HEK293 (cell line): ENCODE results near the gene DOCK3.

Experiments used
- ATF2 ChIP-seq: fragments of 450-650 bp; formaldehyde crosslinking; IDR thresholded peaks from 2 replicates; pipeline ENCODE4 v1.5.1; 2016; ENCODE audit warnings: missing biosample characterization, missing genetic modification characterization, low read depth
- CTCF ChIP-seq: fragments of 450-650 bp; formaldehyde crosslinking; IDR thresholded peaks from 2 replicates; pipeline ENCODE4 v1.5.1; 2016; ENCODE audit warnings: missing biosample characterization, missing genetic modification characterization
- EGR2 ChIP-seq: fragments of 450-650 bp; formaldehyde crosslinking; IDR thresholded peaks from 2 replicates; pipeline ENCODE4 v1.5.1; 2016; ENCODE audit warnings: low read depth, missing biosample characterization, missing genetic modification characterization
- RBAK ChIP-seq: fragments of 450-650 bp; formaldehyde crosslinking; IDR thresholded peaks from 2 replicates; pipeline ENCODE4 v1.5.1; 2016; ENCODE audit warnings: missing biosample characterization, missing genetic modification characterization
- TCF7L2 ChIP-seq: IDR thresholded peaks from 2 replicates; pipeline ENCODE4 v1.6.1; 2011; ENCODE audit warnings: low read depth, mild to moderate bottlenecking, inconsistent platforms, low read length, moderate library complexity, borderline replicate concordance
- ZBTB1 ChIP-seq: fragments of 450-650 bp; formaldehyde crosslinking; IDR thresholded peaks from 2 replicates; pipeline ENCODE4 v1.5.1; 2016; ENCODE audit warnings: missing biosample characterization, missing genetic modification characterization
- ZBTB48 ChIP-seq: fragments of 450-650 bp; formaldehyde crosslinking; IDR thresholded peaks from 2 replicates; pipeline ENCODE4 v1.5.1; 2016; ENCODE audit warnings: missing biosample characterization, missing genetic modification characterization
- ZFP3 ChIP-seq: fragments of 450-650 bp; formaldehyde crosslinking; IDR thresholded peaks from 2 replicates; pipeline ENCODE4 v1.5.1; 2016; ENCODE audit warnings: low read depth, missing biosample characterization, missing genetic modification characterization
- ZNF138 ChIP-seq: fragments of 450-650 bp; formaldehyde crosslinking; IDR thresholded peaks from 2 replicates; pipeline ENCODE4 v1.5.1; 2016; ENCODE audit warnings: missing biosample characterization, missing genetic modification characterization, borderline replicate concordance
- ZNF184 ChIP-seq: fragments of 450-650 bp; IDR thresholded peaks from 2 replicates; pipeline ENCODE4 v1.5.1; 2018; ENCODE audit warnings: missing biosample characterization, mild to moderate bottlenecking, missing genetic modification characterization
- ZNF26 ChIP-seq: fragments of 450-650 bp; formaldehyde crosslinking; IDR thresholded peaks from 2 replicates; pipeline ENCODE4 v1.5.1; 2016; ENCODE audit warnings: missing biosample characterization, missing genetic modification characterization
- ZNF274 ChIP-seq, 2 experiments: fragments of 200-500 bp in 1 of 2; fragments of 450-650 bp in 1 of 2; sonication (Bioruptor generic) in 1 of 2; formaldehyde crosslinking in 1 of 2; IDR thresholded peaks; 2 replicates each; pipeline versions ENCODE4 v1.5.1 to v1.6.1; 2014 to 2016; ENCODE audit warnings: borderline replicate concordance in 1 of 2, inconsistent platforms in 1 of 2, low read length in 1 of 2, missing biosample characterization in 1 of 2, missing genetic modification characterization in 1 of 2
- TF ChIP-seq, protein P1 (sequence below): fragments of 450-650 bp; formaldehyde crosslinking; IDR thresholded peaks from 2 replicates; pipeline ENCODE4 v1.5.1; 2016; ENCODE audit warnings: missing biosample characterization, missing genetic modification characterization

DNA sequence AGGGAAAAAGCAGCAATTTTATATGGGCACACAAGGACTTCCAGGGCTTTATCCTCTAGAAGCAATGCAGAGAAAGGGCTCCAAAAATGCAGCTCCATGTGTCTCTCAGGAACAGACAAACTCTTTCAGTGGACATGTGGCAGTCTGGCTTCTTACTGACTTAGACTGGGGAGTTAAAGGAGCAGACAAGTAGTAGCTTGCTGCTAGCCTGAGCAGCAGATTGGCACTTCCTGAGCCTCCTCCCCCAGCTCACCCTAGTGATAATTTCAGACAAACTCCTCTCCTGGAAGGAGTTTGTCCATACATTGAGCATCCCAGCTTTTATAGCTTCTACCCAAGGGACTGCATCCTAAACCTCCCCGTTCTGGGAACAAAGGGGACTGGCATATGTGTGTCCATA lies 608.7 kb downstream of the DOCK3 start:
- TF ChIP-seq CTCF (tag by site-specific recombination): no peak
- TF ChIP-seq ZBTB48: no peak
- TF ChIP-seq ZNF138: no peak
- no peak for TF ChIP-seq ZFP3 (tag by site-specific recombination)
- TF ChIP-seq EGR2 (tag by site-specific recombination): no peak
- no peak for TF ChIP-seq ZNF274 (IDR thresholded peaks at IDR 0.05; ENCODE audit: low read length)
- no peak for TF ChIP-seq ZNF274 (tag by site-specific recombination; IDR thresholded peaks at IDR 0.05; ENCODE audit: borderline replicate concordance)
- no peak for TF ChIP-seq ZNF184 (tag by site-specific recombination)
- TF ChIP-seq RBAK: no peak
- TF ChIP-seq ZNF26: no peak
- TF ChIP-seq TCF7L2: no peak
- TF ChIP-seq, protein P1, sequence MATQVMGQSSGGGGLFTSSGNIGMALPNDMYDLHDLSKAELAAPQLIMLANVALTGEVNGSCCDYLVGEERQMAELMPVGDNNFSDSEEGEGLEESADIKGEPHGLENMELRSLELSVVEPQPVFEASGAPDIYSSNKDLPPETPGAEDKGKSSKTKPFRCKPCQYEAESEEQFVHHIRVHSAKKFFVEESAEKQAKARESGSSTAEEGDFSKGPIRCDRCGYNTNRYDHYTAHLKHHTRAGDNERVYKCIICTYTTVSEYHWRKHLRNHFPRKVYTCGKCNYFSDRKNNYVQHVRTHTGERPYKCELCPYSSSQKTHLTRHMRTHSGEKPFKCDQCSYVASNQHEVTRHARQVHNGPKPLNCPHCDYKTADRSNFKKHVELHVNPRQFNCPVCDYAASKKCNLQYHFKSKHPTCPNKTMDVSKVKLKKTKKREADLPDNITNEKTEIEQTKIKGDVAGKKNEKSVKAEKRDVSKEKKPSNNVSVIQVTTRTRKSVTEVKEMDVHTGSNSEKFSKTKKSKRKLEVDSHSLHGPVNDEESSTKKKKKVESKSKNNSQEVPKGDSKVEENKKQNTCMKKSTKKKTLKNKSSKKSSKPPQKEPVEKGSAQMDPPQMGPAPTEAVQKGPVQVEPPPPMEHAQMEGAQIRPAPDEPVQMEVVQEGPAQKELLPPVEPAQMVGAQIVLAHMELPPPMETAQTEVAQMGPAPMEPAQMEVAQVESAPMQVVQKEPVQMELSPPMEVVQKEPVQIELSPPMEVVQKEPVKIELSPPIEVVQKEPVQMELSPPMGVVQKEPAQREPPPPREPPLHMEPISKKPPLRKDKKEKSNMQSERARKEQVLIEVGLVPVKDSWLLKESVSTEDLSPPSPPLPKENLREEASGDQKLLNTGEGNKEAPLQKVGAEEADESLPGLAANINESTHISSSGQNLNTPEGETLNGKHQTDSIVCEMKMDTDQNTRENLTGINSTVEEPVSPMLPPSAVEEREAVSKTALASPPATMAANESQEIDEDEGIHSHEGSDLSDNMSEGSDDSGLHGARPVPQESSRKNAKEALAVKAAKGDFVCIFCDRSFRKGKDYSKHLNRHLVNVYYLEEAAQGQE (tag by site-specific recombination): no peak
- no peak for TF ChIP-seq ATF2 (tag by site-specific recombination)
- TF ChIP-seq ZBTB1 (tag by site-specific recombination): no peak
